OCI-M2 (cell line): ENCODE results near the gene GTF2H4.

Source experiments
- DNase-seq: peaks from one replicate; lab custom pipeline; 2025; ENCODE audit not compliant: unreplicated experiment; lab: John Stamatoyannopoulos, UW

The GTF2H4 gene

DNA sequence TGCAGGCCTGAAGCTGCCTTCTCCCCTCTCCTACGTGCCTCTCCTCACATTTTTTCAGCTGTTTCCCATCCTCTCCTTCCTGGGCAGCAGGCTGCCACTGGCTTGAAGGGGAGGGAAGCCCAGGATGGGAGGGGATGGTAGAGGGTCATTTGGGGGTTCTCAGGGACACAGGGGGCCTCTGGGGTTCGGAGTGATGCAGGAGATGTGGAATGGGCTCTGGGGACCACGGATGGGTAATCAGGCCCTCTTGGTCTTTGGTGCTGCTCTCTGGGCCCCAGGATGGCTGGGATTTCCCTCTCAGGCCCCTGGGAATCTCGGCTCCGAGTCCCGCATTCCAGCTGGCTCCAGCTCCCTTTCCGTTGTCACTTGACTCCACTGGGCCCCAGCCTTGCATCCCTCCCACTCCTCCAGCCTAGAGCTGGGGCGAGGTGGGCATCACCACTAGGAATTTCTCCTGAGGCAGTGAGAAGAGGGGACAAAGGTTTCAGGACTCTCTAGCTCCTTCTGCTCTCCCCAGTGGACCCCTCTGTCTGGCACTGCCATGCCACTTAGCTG is 25.7 kb upstream of the GTF2H4 start:
- no peak for DNase-seq

DNA sequence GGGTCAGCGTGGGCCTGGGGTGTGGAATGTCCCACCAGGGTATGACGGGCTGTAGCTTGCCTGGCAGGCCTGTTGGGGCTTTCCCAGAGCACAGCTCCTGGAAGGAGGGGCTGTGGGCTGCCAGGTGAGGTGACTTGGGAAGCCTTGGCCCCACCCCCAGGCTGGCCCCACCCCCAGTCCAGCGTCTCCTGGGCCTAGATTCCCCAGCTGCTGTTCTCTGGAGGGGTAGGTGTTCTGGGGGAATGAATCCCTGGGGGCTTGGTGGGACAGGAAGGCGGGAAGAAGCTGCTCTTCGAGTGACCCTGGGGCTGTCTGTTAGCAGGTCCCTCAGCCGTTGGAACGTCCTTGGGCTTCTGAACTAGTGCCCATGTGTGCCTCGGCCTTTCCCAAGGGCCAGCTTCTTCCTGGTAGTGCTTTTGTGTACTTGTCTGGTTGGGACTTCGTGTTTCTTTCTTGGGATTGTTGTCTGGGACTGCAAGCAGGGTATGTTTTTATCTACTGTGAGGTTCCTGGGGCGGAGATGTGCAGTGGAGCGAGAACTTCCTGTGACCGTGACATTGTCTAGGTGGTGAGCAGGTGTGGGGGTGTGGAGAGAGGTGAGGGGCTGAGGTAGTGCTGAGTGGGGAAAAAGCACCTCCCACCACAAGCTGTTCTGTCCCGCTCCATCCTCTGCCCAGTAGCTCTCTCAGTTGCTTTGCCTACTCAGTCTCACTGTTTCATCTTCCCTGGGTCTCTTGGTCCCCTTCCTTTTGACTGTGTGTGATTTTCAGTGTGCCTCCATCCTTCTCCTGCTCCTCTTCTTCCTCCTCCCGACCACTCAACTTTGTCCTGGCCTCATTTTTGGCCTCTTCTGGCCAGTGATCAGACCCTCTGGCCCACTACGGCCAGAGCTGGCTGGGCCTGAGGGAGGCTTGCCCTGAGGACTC is 25.0 kb upstream of the GTF2H4 start:
- no peak for DNase-seq

DNA sequence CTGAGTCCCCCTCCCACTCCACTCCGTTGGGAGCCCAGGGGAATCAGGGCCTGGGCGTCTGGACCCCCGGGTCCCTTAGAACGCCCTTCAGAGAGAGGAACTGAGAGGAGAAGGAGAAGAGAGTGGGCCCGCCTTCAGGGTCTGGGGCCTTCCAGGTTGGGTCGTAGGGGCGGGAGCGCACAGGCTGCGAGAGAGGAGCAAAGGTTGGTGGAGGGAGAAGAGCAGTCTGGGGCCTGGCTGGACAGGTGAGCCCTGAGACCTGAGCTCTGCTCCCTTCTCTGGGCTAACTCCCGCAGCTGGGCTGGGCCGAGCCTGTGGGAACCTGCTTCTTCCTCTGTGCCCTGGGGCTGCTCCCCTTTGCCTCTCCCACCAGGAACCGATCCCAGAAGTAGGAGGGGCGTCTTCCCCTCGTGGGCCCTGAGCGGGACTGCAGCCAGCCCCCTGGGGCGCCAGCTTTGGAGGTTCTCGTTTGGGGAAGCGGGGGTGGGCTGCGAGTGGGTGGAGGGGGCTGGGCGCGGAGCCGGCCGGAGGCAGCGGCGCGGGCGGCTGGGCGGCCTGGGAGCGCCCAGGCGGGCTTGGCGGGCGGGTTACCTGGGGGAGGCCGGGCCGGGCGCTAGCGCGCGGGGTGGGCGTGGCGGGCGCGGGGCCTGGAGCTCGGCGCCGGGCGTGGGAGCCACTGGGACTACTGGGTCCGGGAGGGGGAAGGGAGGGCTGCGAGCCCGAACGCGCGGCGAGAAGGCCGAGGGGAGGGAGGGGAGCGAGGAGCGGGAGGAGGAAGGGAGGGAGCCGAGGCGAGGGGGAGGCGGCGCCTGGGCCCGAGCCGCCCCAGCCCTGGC is 24.1 kb upstream of the GTF2H4 start, which contains the start of gene DDR1:
Gene DDR1, plus strand, starts transcription at position 835 of the 836 bp plus-strand sequence. CDS start 4,211 bp downstream, outside the sequence.
- DNase-seq = no peak

DNA sequence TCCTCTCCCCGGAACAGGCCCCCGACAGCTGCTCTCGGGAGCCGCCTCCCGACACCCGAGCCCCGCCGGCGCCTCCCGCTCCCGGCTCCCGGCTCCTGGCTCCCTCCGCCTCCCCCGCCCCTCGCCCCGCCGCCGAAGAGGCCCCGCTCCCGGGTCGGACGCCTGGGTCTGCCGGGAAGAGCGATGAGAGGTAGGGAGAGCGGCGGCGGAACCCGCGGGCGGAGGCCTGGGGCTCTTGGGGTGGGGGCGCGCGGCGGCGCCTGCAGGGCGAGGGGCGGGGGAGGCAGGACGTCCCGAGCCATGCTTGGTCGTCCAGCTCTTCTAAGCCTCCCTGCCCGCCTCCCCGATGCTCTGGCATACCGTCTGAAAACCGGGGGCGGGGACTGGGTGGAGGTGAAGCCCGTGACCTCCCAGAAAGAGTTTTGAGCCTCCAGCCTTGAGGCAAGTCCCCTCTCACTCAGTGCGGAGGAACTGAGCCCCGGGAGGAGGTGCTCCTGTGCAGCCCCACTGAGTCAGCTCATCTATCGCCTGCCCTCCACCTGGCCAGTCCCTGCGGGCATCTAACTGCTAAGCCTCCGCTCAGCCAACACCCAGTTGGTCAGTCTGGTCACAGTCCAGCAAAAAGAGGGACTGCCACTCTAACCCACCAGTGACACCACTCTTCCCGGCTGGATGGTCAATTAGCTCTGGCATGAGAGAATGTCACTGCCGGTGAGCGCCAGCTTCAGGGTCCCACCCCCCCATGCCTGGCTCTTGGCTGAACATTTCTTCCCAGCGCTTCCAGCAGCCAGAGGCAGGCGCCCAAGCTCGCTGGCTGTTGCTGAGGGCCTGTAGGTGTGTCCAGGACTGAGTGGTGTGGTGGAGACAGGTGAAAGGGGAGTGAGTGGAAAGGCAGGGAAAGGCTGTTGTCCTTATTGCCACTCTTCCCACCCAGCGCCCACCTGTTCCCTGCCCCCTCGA is 23.2 kb upstream of the GTF2H4 start:
- DNase-seq = no peak

DNA sequence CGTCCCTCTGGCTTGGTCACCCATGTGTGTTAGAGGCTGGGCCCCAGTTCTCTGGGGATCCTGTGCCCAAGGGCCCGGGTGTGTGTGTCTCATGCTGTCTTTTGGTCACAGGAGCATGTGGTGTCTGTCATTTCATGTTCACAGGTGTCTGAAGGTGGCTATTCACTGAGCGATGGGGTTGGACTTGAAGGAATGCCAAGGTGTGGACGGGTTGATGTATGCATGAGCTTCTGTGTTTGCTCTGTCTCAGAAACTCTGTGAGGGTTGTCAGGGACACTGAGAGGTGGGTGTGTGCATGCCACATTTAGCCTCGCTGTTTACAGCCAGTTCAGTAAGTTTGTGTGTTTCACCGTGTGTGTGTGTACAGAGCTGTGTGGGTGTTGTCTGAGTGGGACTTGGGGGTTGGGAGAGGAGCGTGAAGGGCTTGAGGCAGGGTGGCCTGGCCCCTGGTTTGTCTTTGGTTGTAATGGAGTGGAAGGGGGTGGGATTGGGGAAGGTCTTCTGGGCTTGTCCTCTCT is 22.5 kb upstream of the GTF2H4 start:
- DNase-seq = no peak

DNA sequence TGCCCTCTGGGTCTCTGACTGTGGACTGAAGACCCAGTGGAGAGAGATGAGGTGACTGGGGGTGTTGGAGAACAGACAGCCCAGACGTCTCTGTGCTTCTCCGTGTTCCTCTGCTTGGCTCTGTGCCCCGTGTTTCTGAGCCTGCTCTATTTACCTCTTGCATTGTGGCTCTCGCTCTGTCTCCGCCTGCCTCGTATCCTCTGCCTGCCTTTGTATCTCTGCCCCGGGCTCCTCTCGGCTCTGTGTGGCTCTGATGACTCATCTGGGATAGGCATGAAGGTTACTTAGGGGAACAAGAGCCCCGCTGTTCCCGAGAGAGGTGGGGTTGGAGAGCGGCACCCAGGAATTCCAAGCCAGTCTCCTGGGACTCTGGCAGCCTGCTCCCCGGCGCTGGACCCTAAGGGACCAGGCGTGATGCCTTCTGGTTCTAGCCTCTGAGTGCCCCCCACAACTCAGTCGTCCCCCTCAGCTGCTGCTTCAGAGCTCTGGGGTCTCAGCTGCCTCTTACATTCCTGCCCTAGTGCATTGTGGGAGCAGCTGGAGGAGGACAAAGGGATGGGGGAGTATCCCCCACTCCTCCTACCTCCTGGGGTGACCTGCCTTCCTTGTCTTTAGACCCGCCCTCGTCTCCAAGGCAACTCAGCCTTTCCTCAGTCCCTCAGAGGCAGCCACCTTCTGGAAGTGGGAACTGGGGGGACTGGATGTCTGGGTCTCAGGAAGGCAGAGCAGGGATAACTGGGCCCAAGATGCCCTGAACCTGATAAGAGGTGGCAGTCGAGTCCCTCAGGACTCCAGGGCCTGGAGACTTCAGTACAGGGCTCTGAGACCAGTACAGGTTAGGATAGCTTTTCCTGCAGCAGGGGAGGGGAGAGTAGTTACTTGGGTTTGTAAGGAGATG is 21.8 kb upstream of the GTF2H4 start:
- no peak for DNase-seq

DNA sequence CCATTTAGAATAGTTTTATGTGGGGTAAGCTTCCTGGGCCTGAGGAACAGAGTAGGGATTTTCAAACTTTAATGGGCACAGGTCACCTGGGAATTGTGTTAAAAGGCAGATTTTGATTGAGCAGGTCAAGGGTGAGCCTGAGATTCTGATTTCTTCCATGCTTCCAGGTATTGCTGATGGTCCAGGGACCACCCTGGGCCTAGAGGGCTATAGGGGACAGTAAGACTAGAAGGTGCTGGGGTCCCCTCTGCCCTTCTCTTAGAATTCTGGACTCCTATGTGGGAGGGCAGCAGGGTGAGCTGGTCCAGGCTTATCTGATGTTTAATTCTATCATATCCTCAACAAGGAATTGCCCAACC is 21.1 kb upstream of the GTF2H4 start:
- DNase-seq = no peak

DNA sequence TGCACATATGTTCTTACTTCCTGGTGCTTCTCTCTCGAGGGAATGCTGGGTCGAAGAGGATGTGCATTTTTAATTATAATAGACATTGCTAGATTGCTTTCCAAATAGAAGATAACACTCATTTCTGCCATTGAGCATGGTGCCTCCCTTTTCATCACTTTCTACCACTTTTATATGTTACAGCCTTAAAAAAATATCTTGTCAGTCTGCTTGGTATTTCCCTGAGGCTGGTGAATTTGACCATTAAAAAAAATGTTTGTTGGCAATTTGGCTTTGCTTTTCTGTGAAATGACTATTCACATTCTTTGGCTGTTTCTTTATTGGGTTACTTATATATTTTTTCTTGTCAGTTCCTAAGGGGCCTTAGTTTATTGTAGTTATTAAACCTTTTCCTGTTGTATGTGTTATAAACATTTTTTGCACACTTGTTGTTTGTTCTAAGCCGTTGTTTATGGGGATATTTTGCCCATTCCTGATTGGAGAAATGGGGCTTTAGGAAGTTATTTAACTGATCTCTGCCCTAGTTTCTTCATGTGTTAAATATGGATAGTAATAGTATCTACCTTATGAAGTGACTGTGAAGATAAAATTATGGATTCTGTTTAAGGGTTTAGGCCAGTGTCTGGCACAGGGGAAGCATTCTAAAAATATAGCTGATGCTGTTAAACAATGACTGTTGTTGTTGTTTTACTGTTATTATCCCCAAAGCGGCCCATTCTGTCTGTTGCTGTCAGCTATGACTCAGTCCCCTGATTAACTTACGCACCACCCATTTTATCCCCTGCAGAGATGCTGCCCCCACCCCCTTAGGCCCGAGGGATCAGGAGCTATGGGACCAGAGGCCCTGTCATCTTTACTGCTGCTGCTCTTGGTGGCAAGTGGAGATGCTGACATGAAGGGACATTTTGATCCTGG is 19.8 kb upstream of the GTF2H4 start:
- DNase-seq = no peak

DNA sequence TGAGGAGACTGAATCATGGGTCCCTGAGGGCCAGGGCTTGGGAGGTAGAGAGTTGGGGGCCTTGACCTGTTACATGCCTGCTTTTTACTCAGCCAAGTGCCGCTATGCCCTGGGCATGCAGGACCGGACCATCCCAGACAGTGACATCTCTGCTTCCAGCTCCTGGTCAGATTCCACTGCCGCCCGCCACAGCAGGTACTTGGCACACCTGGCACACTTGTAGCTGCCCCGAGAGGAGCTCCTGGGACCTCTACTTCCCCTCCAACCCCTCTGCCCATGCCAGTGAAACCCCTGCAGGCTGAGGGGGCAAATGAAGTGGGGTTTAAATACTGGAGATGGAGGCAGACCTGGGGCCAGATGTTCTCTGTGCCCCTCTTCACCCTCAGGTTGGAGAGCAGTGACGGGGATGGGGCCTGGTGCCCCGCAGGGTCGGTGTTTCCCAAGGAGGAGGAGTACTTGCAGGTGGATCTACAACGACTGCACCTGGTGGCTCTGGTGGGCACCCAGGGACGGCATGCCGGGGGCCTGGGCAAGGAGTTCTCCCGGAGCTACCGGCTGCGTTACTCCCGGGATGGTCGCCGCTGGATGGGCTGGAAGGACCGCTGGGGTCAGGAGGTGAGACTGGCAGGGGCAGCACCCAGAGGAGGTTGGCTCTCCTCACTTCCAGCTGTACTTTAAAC is 19.1 kb upstream of the GTF2H4 start:
- DNase-seq = no peak

DNA sequence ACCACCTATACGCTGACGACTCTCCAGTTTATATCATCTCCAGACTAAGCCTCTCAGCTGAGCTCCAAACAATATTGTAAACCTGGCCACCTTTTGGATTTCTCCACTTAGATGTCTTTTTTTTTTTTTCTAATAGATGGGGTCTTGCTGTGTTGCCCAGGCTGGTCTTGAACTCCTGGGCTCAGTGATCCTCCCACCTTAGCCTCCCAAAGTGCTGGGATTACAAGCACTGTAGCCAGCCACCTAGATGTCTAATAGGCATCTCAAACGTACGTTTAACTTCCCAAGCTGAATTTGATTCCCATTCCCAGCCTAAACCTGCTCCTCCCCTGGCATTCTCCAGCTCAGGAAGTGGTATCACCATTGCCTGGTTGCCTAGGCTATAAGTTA is 18.5 kb upstream of the GTF2H4 start:
- DNase-seq = no peak

DNA sequence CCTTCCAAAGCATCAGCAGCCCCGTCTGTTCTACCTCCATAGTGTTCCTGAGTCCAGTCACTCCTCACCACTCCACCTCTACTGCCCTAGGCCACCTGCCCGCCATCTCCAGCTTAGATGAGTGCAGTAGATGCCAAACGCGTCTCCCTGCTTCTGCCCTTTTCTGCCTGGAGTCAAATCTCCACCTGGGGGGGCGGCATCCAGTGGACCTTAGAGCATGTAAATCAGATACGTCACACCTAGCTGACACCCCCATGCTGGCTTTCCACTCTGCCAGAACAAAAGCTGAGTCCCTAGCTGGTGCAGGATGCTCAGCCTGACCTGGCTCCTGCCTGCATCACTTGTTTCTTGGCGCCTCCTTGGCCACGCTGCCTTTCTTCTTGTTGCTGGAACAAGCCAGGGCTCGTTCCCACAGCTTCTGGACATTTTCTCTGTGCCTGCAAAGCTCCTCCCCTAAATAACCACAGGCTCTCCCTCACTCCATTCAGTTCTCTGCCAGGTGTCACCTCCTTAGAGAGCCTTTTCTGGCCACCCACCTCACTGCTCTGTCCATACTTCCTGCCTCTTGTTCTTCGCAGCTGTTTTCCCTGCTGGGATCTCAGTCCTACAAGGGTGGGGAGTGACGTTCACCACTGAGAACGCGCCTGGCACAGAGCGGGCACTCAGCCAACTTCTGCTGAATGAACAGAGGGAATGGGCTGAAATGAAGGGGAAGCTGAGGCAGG is 17.9 kb upstream of the GTF2H4 start:
- no peak for DNase-seq

DNA sequence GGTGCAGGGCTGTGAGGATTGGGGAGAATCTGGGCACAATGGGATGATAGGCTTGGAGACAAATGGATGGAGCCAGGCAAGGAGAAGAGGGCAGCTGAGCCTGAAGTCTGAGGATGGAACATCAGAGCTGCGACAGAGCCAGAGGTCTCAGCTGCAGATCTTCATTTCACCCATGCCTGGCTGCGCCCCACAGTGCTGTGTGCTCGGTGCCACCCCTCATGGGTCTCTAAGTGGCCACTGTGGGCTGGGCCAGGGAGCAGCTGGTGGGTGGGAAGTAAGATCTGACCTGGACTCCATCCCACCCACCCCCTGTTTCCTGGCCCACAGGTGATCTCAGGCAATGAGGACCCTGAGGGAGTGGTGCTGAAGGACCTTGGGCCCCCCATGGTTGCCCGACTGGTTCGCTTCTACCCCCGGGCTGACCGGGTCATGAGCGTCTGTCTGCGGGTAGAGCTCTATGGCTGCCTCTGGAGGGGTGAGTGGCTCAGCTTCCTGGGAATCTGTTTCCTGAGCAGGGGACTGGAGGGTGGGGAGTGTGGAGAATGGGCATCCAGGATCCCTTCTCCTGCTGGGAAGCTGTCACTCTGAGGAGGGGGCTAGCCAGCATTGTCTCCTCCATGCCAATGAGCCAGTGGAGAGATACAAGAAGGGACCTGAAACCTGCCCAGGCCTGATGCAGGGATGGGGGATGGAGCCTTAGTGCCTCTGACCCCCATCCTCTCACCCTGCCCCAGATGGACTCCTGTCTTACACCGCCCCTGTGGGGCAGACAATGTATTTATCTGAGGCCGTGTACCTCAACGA is 17.2 kb upstream of the GTF2H4 start:
- no peak for DNase-seq

DNA sequence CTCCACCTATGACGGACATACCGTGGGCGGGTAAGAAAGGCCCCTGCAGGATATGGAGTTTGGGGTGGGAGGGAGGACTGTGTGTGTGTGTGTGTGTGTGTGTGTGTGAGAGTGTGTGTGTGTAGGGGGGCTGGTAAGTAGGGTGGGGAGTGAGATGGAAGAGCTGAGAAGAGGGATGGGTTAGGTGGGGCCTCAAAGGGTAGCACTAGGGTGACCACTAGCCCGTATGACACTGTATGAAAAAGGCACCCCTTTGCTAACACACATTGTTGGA is 16.6 kb upstream of the GTF2H4 start:
- DNase-seq = no peak

DNA sequence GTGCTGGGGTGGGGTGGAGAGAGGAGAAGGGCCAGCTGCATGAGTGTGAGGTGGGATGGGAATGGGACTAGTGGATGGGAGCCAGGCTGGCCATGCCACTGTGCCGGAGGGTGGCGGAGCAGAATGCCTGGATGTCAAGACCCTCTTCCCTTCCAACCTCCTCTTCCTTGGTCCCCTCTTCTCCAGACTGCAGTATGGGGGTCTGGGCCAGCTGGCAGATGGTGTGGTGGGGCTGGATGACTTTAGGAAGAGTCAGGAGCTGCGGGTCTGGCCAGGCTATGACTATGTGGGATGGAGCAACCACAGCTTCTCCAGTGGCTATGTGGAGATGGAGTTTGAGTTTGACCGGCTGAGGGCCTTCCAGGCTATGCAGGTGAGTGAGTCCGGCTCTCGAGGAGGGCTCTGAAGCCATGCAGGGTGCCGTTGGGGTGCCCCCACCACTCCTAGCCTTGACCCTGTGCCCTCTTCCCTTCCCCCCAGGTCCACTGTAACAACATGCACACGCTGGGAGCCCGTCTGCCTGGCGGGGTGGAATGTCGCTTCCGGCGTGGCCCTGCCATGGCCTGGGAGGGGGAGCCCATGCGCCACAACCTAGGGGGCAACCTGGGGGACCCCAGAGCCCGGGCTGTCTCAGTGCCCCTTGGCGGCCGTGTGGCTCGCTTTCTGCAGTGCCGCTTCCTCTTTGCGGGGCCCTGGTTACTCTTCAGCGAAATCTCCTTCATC is 16.0 kb upstream of the GTF2H4 start:
- DNase-seq = no peak

DNA sequence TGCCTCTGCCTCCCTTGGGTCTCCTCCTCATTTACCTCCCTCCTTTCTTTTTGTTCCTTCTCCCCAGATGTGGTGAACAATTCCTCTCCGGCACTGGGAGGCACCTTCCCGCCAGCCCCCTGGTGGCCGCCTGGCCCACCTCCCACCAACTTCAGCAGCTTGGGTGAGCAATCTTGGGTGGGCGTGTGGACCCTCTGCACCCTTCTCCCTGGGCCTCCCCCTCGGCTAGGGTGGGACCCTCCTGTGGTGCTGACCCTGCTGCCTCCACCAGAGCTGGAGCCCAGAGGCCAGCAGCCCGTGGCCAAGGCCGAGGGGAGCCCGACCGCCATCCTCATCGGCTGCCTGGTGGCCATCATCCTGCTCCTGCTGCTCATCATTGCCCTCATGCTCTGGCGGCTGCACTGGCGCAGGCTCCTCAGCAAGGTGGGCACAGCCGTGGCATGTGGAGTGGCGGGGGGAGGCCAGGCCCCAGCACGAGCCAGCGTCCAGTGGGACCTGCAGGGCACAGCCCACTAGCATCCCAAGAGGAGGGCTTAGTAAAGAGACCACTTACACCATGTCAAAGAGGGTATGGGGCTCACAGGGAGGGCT is 14.9 kb upstream of the GTF2H4 start:
- no peak for DNase-seq

DNA sequence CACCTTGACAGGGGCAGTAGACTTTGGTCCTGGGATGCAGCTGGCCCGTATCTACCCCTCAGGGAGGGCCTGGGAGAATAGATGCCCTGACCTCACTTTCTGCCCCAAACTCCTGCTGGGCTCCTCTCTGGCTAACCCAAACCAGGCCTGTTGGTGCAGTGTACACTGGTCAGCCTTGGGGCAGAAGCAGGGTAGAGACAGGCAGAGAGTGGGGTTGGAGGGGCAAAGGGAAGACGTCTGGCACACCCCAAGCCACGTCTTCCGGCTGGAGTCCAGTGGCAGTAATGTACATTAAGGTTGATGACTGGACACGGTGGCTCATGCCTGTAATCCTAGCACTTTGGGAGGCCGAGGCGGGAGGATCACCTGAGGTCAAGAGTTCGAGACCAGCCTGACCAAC is 14.3 kb upstream of the GTF2H4 start:
- no peak for DNase-seq
